Stimulated activated naive CD4-positive, alpha-beta T cell (primary cell): ENCODE measurements around the gene TRIP13.
"Not testable (repeated sequence)": the region's sequence is repeated elsewhere in the genome, so short reads cannot be mapped to it uniquely, and the experiment has no call there.

Source experiments
- DNase-seq, 6 experiments: peaks; one replicate each; lab custom pipeline; 2025; lab: John Stamatoyannopoulos, UW

The TRIP13 gene

GRCh38 chr5:893711-894110 is 1.0 kb downstream of the TRIP13 start:
- no peak for DNase-seq

- no peak for DNase-seq
Measured at GRCh38 chr5:900781-901180, 8.1 kb downstream of the TRIP13 start.

- DNase-seq = no peak
Measured at GRCh38 chr5:902129-902916, 9.6 kb downstream of the TRIP13 start.

GRCh38 chr5:903756-904096 is 11.0 kb downstream of the TRIP13 start:
- DNase-seq = no peak

- DNase-seq = no peak
Measured at GRCh38 chr5:905139-905642, 12.5 kb downstream of the TRIP13 start.

- DNase-seq = no peak
Measured at GRCh38 chr5:907366-907910, 14.8 kb downstream of the TRIP13 start.

- no peak for DNase-seq
Measured at GRCh38 chr5:908172-908571, 15.5 kb downstream of the TRIP13 start.

GRCh38 chr5:909086-909485 is 16.4 kb downstream of the TRIP13 start:
- DNase-seq = no peak

GRCh38 chr5:909994-910768 is 17.5 kb downstream of the TRIP13 start:
- no peak for DNase-seq

- DNase-seq = no peak
Measured at GRCh38 chr5:910769-911160, 18.1 kb downstream of the TRIP13 start.

GRCh38 chr5:911601-912000 is 18.9 kb downstream of the TRIP13 start:
- no peak for DNase-seq

GRCh38 chr5:912280-913091 is 19.8 kb downstream of the TRIP13 start:
- DNase-seq = peak in 1 of 6 experiments; percentile 1

GRCh38 chr5:914174-914573 is 21.5 kb downstream of the TRIP13 start:
- DNase-seq = no peak

GRCh38 chr5:914612-915011 is 21.9 kb downstream of the TRIP13 start:
- no peak for DNase-seq

- not testable (repeated sequence) for DNase-seq
Measured at GRCh38 chr5:915346-915745, 22.7 kb downstream of the TRIP13 start.

- no peak for DNase-seq
Measured at GRCh38 chr5:915946-916345, 23.3 kb downstream of the TRIP13 start.

GRCh38 chr5:916441-917293 is 24.0 kb downstream of the TRIP13 start:
- no peak for DNase-seq

- not testable (repeated sequence) for DNase-seq
Measured at GRCh38 chr5:918717-919116, 26.0 kb downstream of the TRIP13 start.

- no peak for DNase-seq
Measured at GRCh38 chr5:919356-920000, 26.8 kb downstream of the TRIP13 start.

- DNase-seq = no peak
Measured at GRCh38 chr5:920321-920720, 27.6 kb downstream of the TRIP13 start.
